PC-9 (cell line): ENCODE results near the gene LRP1B.

ENCODE experiments used
- CTCF ChIP-seq: fragments of 200-600 bp; sonication (generic); conservative IDR thresholded peaks from 2 replicates; pipeline ENCODE4 v1.6.1; 2017; ENCODE audit warnings: mixed run types, antibody characterized with exemption, mild to moderate bottlenecking, moderate library complexity
- EZH2 ChIP-seq: fragments of 200-600 bp; sonication (generic); IDR thresholded peaks from 2 replicates; pipeline ENCODE4 v1.8.0; 2017; ENCODE audit warnings: antibody characterized with exemption, low read depth

DNA sequence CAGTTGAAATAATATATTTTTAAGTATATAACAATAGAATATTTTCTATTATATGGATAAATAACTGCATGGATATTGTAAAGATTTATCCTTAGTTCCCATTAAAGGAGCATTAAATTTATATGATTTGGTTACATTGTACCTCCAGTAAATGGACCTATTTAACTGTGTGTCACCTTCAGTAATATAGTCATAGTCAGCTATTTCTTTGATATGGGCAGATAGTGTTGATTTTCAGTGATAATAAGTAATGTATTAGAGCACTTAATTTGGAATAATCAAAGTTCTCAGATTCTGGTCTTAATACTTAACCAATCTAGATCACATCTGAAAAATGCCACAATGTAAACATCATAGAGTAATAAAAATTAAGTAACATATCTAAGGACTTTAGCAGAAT lies 1823.3 kb downstream of the LRP1B start:
- no peak for TF ChIP-seq EZH2
- TF ChIP-seq CTCF: no peak
